Measurements from ENCODE around the gene TRAF7. TPM values are rescaled to one million over a fixed set of nuclear protein-coding genes. Genes with fewer than 3 reads are reported as not detected.

TRAF7 gene
- total RNA-seq, 1 donor from 2014 or later = 63.4 TPM

DNA sequence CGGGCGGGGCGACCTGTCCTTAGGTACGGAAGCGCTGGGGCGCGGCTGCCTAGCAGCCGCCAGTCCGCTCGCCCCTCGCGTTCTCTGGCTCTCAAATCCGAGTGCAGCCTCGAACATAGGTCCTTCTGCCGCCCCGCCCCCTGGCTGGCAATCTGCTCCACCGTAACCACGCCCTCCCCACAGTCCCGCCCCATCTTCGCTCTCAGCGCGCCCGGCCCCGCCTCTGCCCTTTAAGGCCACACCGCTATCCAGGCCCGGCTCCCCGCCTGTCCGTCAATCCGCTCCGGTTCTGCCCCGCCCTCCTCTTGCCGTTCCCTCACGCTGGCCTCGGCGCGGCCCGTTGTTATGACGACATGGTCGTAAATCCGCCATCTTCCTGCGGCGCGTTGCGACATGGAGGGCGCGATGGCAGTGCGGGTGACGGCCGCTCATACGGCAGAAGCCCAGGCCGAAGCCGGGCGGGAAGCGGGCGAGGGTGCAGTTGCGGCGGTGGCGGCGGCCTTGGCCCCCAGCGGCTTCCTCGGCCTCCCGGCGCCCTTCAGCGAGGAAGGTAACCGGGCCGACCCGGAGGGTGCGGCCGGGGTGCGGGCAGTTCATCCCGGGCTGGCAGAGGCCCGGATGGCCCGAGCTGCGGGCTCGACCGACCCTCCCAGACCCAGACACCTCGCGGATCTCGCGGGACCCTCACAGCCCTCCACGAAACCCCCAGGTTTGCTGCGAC, 67.8 kb downstream of the TRAF7 start, which contains the start of gene E4F1:
Gene E4F1 (plus strand): TSS at position 371 of the 721 bp plus-strand sequence. CDS start 23 bp downstream, at position 394.
- no peaks in the 10 kb centered on the region for H3K36me3 Mint-ChIP-seq (ENCODE audit: low read depth)
- H3K27ac Mint-ChIP-seq (ENCODE audit: unreplicated experiment) = peak within 1 kb of the TSS; percentile 63
- no peaks in the 10 kb centered on the region for H3K27me3 Mint-ChIP-seq (ENCODE audit: low read depth)
- DNase-seq (ENCODE audit: low spot score) = peak; percentile 100
- peak within 1 kb of the TSS; percentile 78 for H3K4me3 Mint-ChIP-seq (ENCODE audit: unreplicated experiment)
- no peaks in the 10 kb centered on the region for H3K9me3 Mint-ChIP-seq (ENCODE audit: low read depth)
- H3K4me1 Mint-ChIP-seq (ENCODE audit: low read depth) = peaks cover 18% of the 10 kb centered on the region
- TF ChIP-seq, protein P1, sequence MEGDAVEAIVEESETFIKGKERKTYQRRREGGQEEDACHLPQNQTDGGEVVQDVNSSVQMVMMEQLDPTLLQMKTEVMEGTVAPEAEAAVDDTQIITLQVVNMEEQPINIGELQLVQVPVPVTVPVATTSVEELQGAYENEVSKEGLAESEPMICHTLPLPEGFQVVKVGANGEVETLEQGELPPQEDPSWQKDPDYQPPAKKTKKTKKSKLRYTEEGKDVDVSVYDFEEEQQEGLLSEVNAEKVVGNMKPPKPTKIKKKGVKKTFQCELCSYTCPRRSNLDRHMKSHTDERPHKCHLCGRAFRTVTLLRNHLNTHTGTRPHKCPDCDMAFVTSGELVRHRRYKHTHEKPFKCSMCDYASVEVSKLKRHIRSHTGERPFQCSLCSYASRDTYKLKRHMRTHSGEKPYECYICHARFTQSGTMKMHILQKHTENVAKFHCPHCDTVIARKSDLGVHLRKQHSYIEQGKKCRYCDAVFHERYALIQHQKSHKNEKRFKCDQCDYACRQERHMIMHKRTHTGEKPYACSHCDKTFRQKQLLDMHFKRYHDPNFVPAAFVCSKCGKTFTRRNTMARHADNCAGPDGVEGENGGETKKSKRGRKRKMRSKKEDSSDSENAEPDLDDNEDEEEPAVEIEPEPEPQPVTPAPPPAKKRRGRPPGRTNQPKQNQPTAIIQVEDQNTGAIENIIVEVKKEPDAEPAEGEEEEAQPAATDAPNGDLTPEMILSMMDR (IDR thresholded peaks at IDR 0.05) = no peak

DNA sequence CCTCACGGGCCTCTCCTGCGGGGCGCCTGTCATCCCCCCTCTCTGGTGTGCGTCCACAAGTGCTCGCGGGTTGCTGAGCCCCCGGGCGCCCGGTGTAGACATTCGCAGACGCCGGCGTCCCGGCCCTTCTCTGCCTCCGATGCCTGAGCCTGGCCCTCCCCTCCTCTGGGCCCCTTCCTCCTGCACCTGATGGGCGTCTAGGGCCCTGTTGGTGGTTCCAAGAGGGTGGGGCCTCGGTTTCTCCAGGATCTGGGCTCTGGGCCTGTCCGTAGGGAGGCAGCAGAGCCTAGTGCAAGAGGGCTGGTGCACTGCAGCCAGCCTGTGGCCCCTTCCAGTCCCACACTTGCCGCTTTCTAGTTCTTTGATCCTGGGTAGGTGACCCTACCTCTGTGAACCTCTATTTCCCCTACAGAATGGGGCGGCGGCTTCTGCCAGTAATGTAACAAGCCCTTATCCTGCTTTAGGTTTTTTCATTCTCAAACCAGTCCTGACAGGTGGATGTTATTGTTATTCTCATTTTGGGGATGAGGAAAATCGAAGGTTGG, 68.4 kb downstream of the TRAF7 start:
- DNase-seq (ENCODE audit: low spot score) = peak; percentile 88
- peak overlapping the region; percentile 63 for H3K27ac Mint-ChIP-seq (ENCODE audit: unreplicated experiment)
- H3K27me3 Mint-ChIP-seq (ENCODE audit: low read depth) = no peaks in the 10 kb centered on the region
- TF ChIP-seq, protein P1 (IDR thresholded peaks at IDR 0.05) = peak; percentile 67
- H3K36me3 Mint-ChIP-seq (ENCODE audit: low read depth) = no peaks in the 10 kb centered on the region
- H3K4me3 Mint-ChIP-seq (ENCODE audit: unreplicated experiment) = peak overlapping the region; percentile 78
- no peaks in the 10 kb centered on the region for H3K9me3 Mint-ChIP-seq (ENCODE audit: low read depth)
- H3K4me1 Mint-ChIP-seq (ENCODE audit: low read depth) = peaks cover 18% of the 10 kb centered on the region

DNA sequence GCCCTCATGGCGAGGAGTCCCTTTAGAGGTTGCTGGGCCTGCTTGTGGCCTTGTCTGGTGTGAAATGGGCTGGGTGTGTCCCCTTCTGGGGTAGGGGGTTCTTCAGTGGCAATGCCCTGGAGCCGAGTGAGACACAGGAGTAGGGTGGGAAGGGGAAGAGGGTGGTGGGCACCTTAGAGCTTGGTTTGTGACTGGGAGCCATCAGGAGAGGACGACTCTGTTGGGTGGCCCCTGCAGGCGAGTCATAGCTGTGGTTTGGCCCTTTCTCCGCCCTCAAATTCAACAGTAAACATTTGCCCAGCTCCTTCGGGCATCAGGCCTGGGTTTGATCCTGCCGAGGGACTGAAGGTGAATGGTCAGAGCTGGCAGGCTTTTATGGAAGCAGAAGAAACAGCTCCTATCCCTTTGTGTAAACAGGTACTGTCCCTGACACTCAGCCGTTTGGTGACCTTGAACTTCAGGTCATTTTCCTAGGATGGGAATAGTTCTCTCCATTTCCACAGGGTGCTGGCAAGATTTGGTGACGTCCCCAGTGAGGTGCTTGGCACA, 70.7 kb downstream of the TRAF7 start:
- Mint-ChIP-seq H3K27ac (ENCODE audit: unreplicated experiment) (peak overlapping the region; percentile 5), H3K4me3 (ENCODE audit: unreplicated experiment) (peak overlapping the region; percentile 12), H3K9me3 (ENCODE audit: low read depth) (no peaks in the 10 kb centered on the region), H3K27me3 (ENCODE audit: low read depth) (no peaks in the 10 kb centered on the region), H3K4me1 (ENCODE audit: low read depth) (peaks cover 18% of the 10 kb centered on the region), H3K36me3 (ENCODE audit: low read depth) (peaks cover 5% of the 10 kb centered on the region)
- DNase-seq (ENCODE audit: low spot score) = no peak
- TF ChIP-seq, protein P1 (IDR thresholded peaks at IDR 0.05) = no peak

DNA sequence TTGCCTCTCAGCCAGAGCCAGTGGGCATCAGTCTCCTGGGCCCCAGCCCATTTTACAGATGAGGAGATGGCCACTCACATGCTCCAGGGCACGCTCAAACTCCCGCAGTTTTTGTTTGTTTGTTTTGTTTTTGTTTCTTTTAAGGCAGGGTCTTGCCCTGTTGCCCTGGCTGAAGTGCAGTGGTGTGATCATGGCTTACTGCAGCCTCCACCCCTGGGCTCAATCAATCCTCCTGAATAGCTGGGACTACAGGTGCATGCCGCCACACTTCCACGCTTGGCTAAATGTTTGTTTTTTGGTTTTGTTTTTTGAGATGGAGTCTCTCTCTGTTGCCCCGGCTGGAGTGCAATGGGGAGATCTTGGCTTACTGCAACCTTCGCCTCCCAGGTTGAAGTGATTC, 71.3 kb downstream of the TRAF7 start:
- Mint-ChIP-seq H3K4me3 (ENCODE audit: unreplicated experiment) (no peak overlapping the region), H3K27ac (ENCODE audit: unreplicated experiment) (peak overlapping the region; percentile 38), H3K4me1 (ENCODE audit: low read depth) (peaks cover 18% of the 10 kb centered on the region), H3K27me3 (ENCODE audit: low read depth) (no peaks in the 10 kb centered on the region), H3K9me3 (ENCODE audit: low read depth) (no peaks in the 10 kb centered on the region), H3K36me3 (ENCODE audit: low read depth) (peaks cover 7% of the 10 kb centered on the region)
- DNase-seq (ENCODE audit: low spot score) = no peak
- TF ChIP-seq, protein P1 (IDR thresholded peaks at IDR 0.05) = no peak

Small RNAs within 50 kb of the gene (microRNA-seq; reads per million reads assigned to microRNA genes)
- gene MIR3180-5 (ENCODE audit: borderline number of aligned reads) (not detected), gene MIR4516 (ENCODE audit: borderline number of aligned reads) (not detected), gene MIR6511B1 (ENCODE audit: borderline number of aligned reads) (not detected)

Other genes with a start within 250 kb of the TRAF7 start
- gene HS3ST6, start 237.4 kb upstream of the TRAF7 start, total RNA-seq = not detected in 3 replicates
- 18.3 to 19.1 TPM (median 18.8 TPM) in 3 replicates for gene MSRB1, start 212.6 kb upstream of the TRAF7 start, total RNA-seq
- not detected in 3 replicates for gene RPL3L, start 201.1 kb upstream of the TRAF7 start, total RNA-seq
- gene NDUFB10, start 196.2 kb upstream of the TRAF7 start, total RNA-seq = 97.9 to 131 TPM (median 110 TPM) in 3 replicates
- 1,605 to 1,878 TPM (median 1,662 TPM) in 3 replicates for gene RPS2, start 191.0 kb upstream of the TRAF7 start, total RNA-seq
- not detected in 3 replicates for gene RNF151, start 188.9 kb upstream of the TRAF7 start, total RNA-seq
- gene TBL3, start 183.7 kb upstream of the TRAF7 start, total RNA-seq = 20.9 to 40.1 TPM (median 21.6 TPM) in 3 replicates
- 0.25 to 0.48 TPM (median 0.26 TPM) in 3 replicates for gene NOXO1, start 174.3 kb upstream of the TRAF7 start, total RNA-seq
- 17.0 to 19.7 TPM (median 17.5 TPM) in 3 replicates for gene GFER, start 171.6 kb upstream of the TRAF7 start, total RNA-seq
- gene SYNGR3, start 165.8 kb upstream of the TRAF7 start, total RNA-seq = 0.39 to 0.74 TPM (median 0.67 TPM) in 3 replicates
- gene ZNF598, start 146.0 kb upstream of the TRAF7 start, total RNA-seq = 39.0 to 43.4 TPM (median 41.7 TPM) in 3 replicates
- gene NPW, start 136.0 kb upstream of the TRAF7 start, total RNA-seq = 1.1 to 3.7 TPM (median 2.5 TPM) in 3 replicates
- 61.5 to 89.4 TPM (median 87.0 TPM) in 3 replicates for gene NHERF2, start 128.9 kb upstream of the TRAF7 start, total RNA-seq
- gene NTHL1, start 107.9 kb upstream of the TRAF7 start, total RNA-seq = 12.6 to 15.4 TPM (median 14.2 TPM) in 3 replicates
- gene TSC2, start 107.8 kb upstream of the TRAF7 start, total RNA-seq = 107 to 158 TPM (median 108 TPM) in 3 replicates
- gene PKD1, start 19.9 kb upstream of the TRAF7 start, total RNA-seq = 131 to 230 TPM (median 216 TPM) in 3 replicates
- gene RAB26, start 7.2 kb upstream of the TRAF7 start, total RNA-seq = 0.28 to 1.1 TPM (median 0.80 TPM) in 3 replicates
- 1.3 to 3.6 TPM (median 2.3 TPM) in 3 replicates for gene CASKIN1, start 40.8 kb downstream of the TRAF7 start, total RNA-seq
- 37.1 to 41.4 TPM (median 39.3 TPM) in 3 replicates for gene MLST8, start 49.7 kb downstream of the TRAF7 start, total RNA-seq
- gene BRICD5, start 55.1 kb downstream of the TRAF7 start, total RNA-seq = 5.4 to 7.3 TPM (median 6.9 TPM) in 3 replicates
- gene PGP, start 59.1 kb downstream of the TRAF7 start, total RNA-seq = 15.6 to 21.1 TPM (median 16.0 TPM) in 3 replicates
- 18.7 to 25.7 TPM (median 20.7 TPM) in 3 replicates for gene E4F1, start 67.8 kb downstream of the TRAF7 start, total RNA-seq
- 0.97 to 1.6 TPM (median 1.2 TPM) in 3 replicates for gene DNASE1L2, start 80.7 kb downstream of the TRAF7 start, total RNA-seq
- 25.5 to 45.4 TPM (median 44.5 TPM) in 3 replicates for gene ECI1, start 95.8 kb downstream of the TRAF7 start, total RNA-seq
- gene RNPS1, start 112.3 kb downstream of the TRAF7 start, total RNA-seq = 109 to 122 TPM (median 111 TPM) in 3 replicates
- gene ABCA3, start 184.9 kb downstream of the TRAF7 start, total RNA-seq = 16.3 to 27.3 TPM (median 26.0 TPM) in 3 replicates

Measured in chondrocyte (in vitro differentiated cells).